GM23248 (cell line): ENCODE data around the gene PIEZO2.

Experiments used
- EZH2 ChIP-seq: fragments of 200-600 bp; sonication (generic); IDR thresholded peaks from 2 replicates; pipeline ENCODE4 v1.6.1; 2018; ENCODE audit warnings: antibody characterized with exemption, mild to moderate bottlenecking; ENCODE audit not compliant: insufficient read depth, poor library complexity, severe bottlenecking
- EZH2phosphoT487 ChIP-seq: fragments of 200-600 bp; sonication (generic); IDR thresholded peaks from 2 replicates; pipeline ENCODE4 v1.6.1; 2018; ENCODE audit warnings: antibody characterized with exemption, moderate library complexity, mild to moderate bottlenecking, low read depth; ENCODE audit not compliant: insufficient read depth

DNA sequence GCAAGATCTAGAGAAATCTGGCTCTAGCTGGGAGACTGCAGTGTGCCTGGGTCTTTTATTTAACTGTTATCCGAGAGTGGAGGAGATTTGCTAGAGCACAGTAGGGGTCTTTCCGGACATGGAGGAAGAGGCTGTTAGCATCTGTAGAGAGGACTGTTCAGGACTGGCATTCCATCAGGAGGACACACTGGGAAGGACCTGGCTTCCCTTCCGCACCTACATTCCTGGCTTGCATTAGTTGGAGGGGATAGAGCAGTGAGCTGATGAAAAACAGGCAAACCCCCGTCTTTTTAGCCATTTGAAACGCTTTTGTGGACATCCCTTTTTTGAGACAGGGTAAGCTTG, 874 bp upstream of the PIEZO2 start:
- TF ChIP-seq EZH2phosphoT487 (no peak), EZH2 (no peak)
